HCT116 (cell line): ENCODE measurements around the gene SLC27A3. TPM values are rescaled to one million over a fixed set of nuclear protein-coding genes. Genes with fewer than 3 reads are reported as not detected.

ENCODE experiments used
- ATAC-seq: fragments of 200-7000 bp; cut with Tn5 transposase; 2 replicates; pipeline ENCODE4 v1.9.1; 2020; ENCODE audit warnings: mild to moderate bottlenecking, moderate library complexity
- BruUV-seq: library from RNA; stranded (reverse); fragments of 400-500 nt; replicated peaks from 2 replicates; lab custom pipeline; 2021; lab: Mats Ljungman, UMichigan
- CTCF ChIA-PET: fragments of 300-600 bp; sonication (Branson Sonifier 250); formaldehyde crosslinking; loops from one replicate; lab custom pipeline; 2021; ENCODE audit warnings: antibody characterized with exemption; lab: Charles Lee
- POLR2A ChIA-PET: fragments of 300-600, 350-600 bp; sonication (Branson Sonifier 250); formaldehyde crosslinking; loops from one replicate; lab custom pipeline; 2021; ENCODE audit warnings: antibody characterized with exemption; lab: Charles Lee
- RAD21 ChIA-PET, 2 experiments: fragments of 300-600 bp; sonication (Branson Sonifier 250); formaldehyde crosslinking; loops; one replicate each; lab custom pipeline; 2023; ENCODE audit warnings: low total read pairs in 2 of 2; ENCODE audit not compliant: uncharacterized antibody in 2 of 2, unreplicated experiment in 2 of 2, low non-redundant PET in 1 of 2; lab: Charles Lee
- DNase-seq: peaks from one replicate; pipeline ENCODE4 v3.0.0-alpha.2; 2010; ENCODE audit warnings: low read depth, low spot score
- H2AFZ ChIP-seq: fragments of 200-600 bp; shearing (Covaris generic), sonication (generic); 2 replicates; pipeline ENCODE4 v1.6.1; 2017; ENCODE audit warnings: low read depth, mixed run types, mixed read lengths, antibody characterized with exemption, low read length; ENCODE audit not compliant: poor library complexity, severe bottlenecking
- H3K27ac ChIP-seq: 2 replicates; pipeline ENCODE4 v1.5.1; 2012; ENCODE audit warnings: low read depth, low read length
- H3K27me3 ChIP-seq: fragments of 200-600 bp; sonication (generic); 2 replicates; pipeline ENCODE4 v1.6.1; 2016; ENCODE audit warnings: mixed run types, low read length, mixed read lengths; ENCODE audit not compliant: insufficient read depth
- H3K36me3 ChIP-seq, 2 experiments: fragments of 200-500 bp in 1 of 2; fragments of 200-600 bp in 1 of 2; sonication (Bioruptor generic) in 1 of 2; sonication (generic) in 1 of 2; 2 replicates each; pipeline versions ENCODE4 v1.5.1 to v1.6.1; 2014 to 2016; ENCODE audit warnings: low read length in 2 of 2, inconsistent platforms in 1 of 2, mixed read lengths in 1 of 2, mixed run types in 1 of 2; ENCODE audit not compliant: insufficient read depth in 2 of 2, control insufficient read depth in 1 of 2
- H3K4me1 ChIP-seq, 2 experiments: fragments of 200-600 bp in 1 of 2; sonication (generic) in 1 of 2; 2 replicates each; pipeline versions ENCODE4 v1.5.1 to v1.6.1; 2012 to 2017; ENCODE audit warnings: low read length in 2 of 2, inconsistent platforms in 1 of 2, mild to moderate bottlenecking in 1 of 2, mixed read lengths in 1 of 2, mixed run types in 1 of 2, moderate library complexity in 1 of 2; ENCODE audit not compliant: insufficient read depth in 2 of 2, control insufficient read depth in 1 of 2
- H3K4me2 ChIP-seq: fragments of 200-600 bp; sonication (generic); 2 replicates; pipeline ENCODE4 v1.6.1; 2017; ENCODE audit warnings: mixed run types, low read length, mixed read lengths
- H3K4me3 ChIP-seq, 2 experiments: fragments of 200-600 bp in 1 of 2; sonication (generic) in 1 of 2; replicated peaks in 1 of 2; 2 replicates each; pipeline ENCODE4 v1.5.1; 2011 to 2016; ENCODE audit warnings: low read length in 2 of 2, control low read depth in 1 of 2, low read depth in 1 of 2, mild to moderate bottlenecking in 1 of 2, mixed read lengths in 1 of 2, mixed run types in 1 of 2
- H3K79me2 ChIP-seq: fragments of 200-600 bp; sonication (generic); 2 replicates; pipeline ENCODE4 v1.6.1; 2017; ENCODE audit warnings: mild to moderate bottlenecking, mixed run types, low read length, moderate library complexity, mixed read lengths; ENCODE audit not compliant: insufficient read depth
- H3K9ac ChIP-seq: fragments of 200-600 bp; sonication (generic); 2 replicates; pipeline ENCODE4 v1.6.1; 2016; ENCODE audit warnings: low read length, mixed read lengths
- H3K9me2 ChIP-seq: fragments of 200-600 bp; sonication (generic), shearing (Covaris generic); 2 replicates; pipeline ENCODE4 v1.6.1; 2017; ENCODE audit warnings: mixed run types, mild to moderate bottlenecking, moderate library complexity; ENCODE audit not compliant: insufficient read depth
- H3K9me3 ChIP-seq, 2 experiments: fragments of 200-500 bp in 1 of 2; fragments of 200-600 bp in 1 of 2; sonication (Bioruptor generic) in 1 of 2; sonication (generic) in 1 of 2; 2 replicates each; pipeline ENCODE4 v1.6.1; 2014 to 2017; ENCODE audit warnings: low read length in 2 of 2, mixed read lengths in 2 of 2, inconsistent platforms in 1 of 2, low read depth in 1 of 2, mild to moderate bottlenecking in 1 of 2, mixed run types in 1 of 2, moderate library complexity in 1 of 2; ENCODE audit not compliant: control insufficient read depth in 1 of 2, insufficient read depth in 1 of 2
- H4K20me1 ChIP-seq: fragments of 200-600 bp; sonication (generic), shearing (Covaris generic); 2 replicates; pipeline ENCODE4 v1.6.1; 2017; ENCODE audit warnings: mixed run types, mild to moderate bottlenecking, moderate library complexity; ENCODE audit not compliant: insufficient read depth
- CEBPB ChIP-seq: IDR thresholded peaks from 2 replicates; pipeline ENCODE4 v1.6.1; 2012; ENCODE audit warnings: low read depth
- ELF1 ChIP-seq: IDR thresholded peaks from 2 replicates; pipeline ENCODE4 v1.6.1; 2012; ENCODE audit warnings: low read depth, borderline replicate concordance
- EZH2phosphoT487 ChIP-seq: fragments of 200-600 bp; IDR thresholded peaks from 2 replicates; pipeline ENCODE4 v1.6.1; 2018; ENCODE audit warnings: antibody characterized with exemption, borderline replicate concordance
- JUND ChIP-seq: IDR thresholded peaks from 2 replicates; pipeline ENCODE4 v1.6.1; 2012
- RAD21 ChIP-seq: IDR thresholded peaks from 2 replicates; pipeline ENCODE4 v1.6.1; 2012; ENCODE audit warnings: low read depth, mild to moderate bottlenecking
- SRF ChIP-seq: IDR thresholded peaks from 2 replicates; pipeline ENCODE4 v1.6.1; 2012; ENCODE audit warnings: low read depth
- TCF7L2 ChIP-seq: IDR thresholded peaks from 2 replicates; pipeline ENCODE4 v1.7.0; 2011; ENCODE audit warnings: borderline replicate concordance, inconsistent platforms; ENCODE audit not compliant: insufficient read depth, insufficient read length; ENCODE audit errors: extremely low read depth
- ZFX ChIP-seq: fragments of 450-650 bp; IDR thresholded peaks from 2 replicates; pipeline ENCODE4 v1.6.1; 2017
- intact Hi-C: fragments of 100-400 bp; cut with micrococcal nuclease; formaldehyde crosslinking; loops from 2 replicates; pipeline ENCODE4 v1.10.0; 2022
- total RNA-seq: library from RNA; stranded (reverse); gene quantifications from one replicate; pipeline ENCODE4 v1.2.1, GENCODE V29; 2021; ENCODE audit not compliant: unreplicated experiment
- TF ChIP-seq, protein P1 (sequence below): IDR thresholded peaks from 2 replicates; pipeline ENCODE4 v1.6.1; 2012
- TF ChIP-seq, protein P2 (sequence below): IDR thresholded peaks from 2 replicates; pipeline ENCODE4 v1.6.1; 2012
- TF ChIP-seq, protein P3 (sequence below), 3 experiments: fragments of 200-600 bp in 1 of 3; sonication (generic) in 1 of 3; IDR thresholded peaks in 2 of 3; conservative IDR thresholded peaks in 1 of 3; 2 replicates each; pipeline ENCODE4 v1.5.1; 2012 to 2017; ENCODE audit warnings: low read depth in 2 of 3, low read length in 2 of 3, antibody characterized with exemption in 1 of 3, borderline replicate concordance in 1 of 3, control low read depth in 1 of 3, mild to moderate bottlenecking in 1 of 3, mixed read lengths in 1 of 3, mixed run types in 1 of 3, moderate library complexity in 1 of 3; ENCODE audit not compliant: insufficient read depth in 1 of 3

Gene SLC27A3
- total RNA-seq, 1 experiment from 2014 or later = 14.3 TPM

DNA sequence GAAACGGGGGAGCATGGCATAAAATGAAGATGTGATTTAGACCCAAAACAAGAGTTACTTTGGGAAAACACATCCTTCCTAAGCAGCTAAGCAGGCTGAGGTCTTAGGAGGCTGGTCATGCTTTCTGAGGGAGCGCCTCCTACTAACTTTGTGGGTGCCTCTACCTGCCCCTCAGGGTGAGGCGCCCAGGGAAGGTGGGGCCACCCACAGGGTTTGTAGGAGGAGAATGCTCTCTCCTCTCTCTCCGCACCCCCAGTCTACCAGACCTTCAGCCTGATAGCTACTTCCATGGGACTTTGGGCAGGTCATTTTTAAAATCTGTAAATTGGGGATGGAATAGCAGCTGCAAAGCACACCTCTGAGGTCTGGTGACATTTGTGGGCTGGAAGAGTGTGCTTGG lies 23.8 kb downstream of the SLC27A3 start:
- Histone ChIP-seq H3K9me2 (no peaks in the 10 kb centered on the region), H3K27ac (no peak overlapping the region), H3K9ac (no peak overlapping the region), H3K27me3 (no peaks in the 10 kb centered on the region), H3K79me2 (no peaks in the 10 kb centered on the region), H3K4me2 (no peak overlapping the region), H3K4me1 (no peaks in the 10 kb centered on the region), H2AFZ (no peak overlapping the region), H3K9me3 (no peaks in the 10 kb centered on the region), H3K36me3 (no peaks in the 10 kb centered on the region), H3K4me3 (no peak overlapping the region), H4K20me1 (no peaks in the 10 kb centered on the region)
- ChIA-PET RAD21 (interaction anchor here in 1 of 2 experiments (1.0 kb wide), 1 partner anchor 148 kb away, joined by 3 read pairs; the partner anchor contains the start of gene DENND4B), POLR2A (interaction anchor here (1.6 kb wide), 1 partner anchor 191 kb away, joined by 5 read pairs; no protein-coding TSS in a partner anchor), CTCF (interaction anchor here (1.7 kb wide), 1 partner anchor 168 kb away, joined by 4 read pairs; the partner anchor contains the start of gene CREB3L4)
- intact Hi-C loops = loop anchor here (5.0 kb wide), 1 partner anchor 168 kb away; the partner anchor contains the start of gene CREB3L4
- ATAC-seq (no peak), DNase-seq (no peak)
- no TSS peak for BruUV-seq
- TF ChIP-seq SRF (no peak), TCF7L2 (no peak), CEBPB (no peak), ZFX (no peak), RAD21 (no peak), EZH2phosphoT487 (no peak), ELF1 (no peak), JUND (no peak)
- TF ChIP-seq, protein P1, sequence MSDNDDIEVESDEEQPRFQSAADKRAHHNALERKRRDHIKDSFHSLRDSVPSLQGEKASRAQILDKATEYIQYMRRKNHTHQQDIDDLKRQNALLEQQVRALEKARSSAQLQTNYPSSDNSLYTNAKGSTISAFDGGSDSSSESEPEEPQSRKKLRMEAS = no peak
- TF ChIP-seq, protein P2, sequence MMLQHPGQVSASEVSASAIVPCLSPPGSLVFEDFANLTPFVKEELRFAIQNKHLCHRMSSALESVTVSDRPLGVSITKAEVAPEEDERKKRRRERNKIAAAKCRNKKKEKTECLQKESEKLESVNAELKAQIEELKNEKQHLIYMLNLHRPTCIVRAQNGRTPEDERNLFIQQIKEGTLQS = no peak
- TF ChIP-seq, protein P3, sequence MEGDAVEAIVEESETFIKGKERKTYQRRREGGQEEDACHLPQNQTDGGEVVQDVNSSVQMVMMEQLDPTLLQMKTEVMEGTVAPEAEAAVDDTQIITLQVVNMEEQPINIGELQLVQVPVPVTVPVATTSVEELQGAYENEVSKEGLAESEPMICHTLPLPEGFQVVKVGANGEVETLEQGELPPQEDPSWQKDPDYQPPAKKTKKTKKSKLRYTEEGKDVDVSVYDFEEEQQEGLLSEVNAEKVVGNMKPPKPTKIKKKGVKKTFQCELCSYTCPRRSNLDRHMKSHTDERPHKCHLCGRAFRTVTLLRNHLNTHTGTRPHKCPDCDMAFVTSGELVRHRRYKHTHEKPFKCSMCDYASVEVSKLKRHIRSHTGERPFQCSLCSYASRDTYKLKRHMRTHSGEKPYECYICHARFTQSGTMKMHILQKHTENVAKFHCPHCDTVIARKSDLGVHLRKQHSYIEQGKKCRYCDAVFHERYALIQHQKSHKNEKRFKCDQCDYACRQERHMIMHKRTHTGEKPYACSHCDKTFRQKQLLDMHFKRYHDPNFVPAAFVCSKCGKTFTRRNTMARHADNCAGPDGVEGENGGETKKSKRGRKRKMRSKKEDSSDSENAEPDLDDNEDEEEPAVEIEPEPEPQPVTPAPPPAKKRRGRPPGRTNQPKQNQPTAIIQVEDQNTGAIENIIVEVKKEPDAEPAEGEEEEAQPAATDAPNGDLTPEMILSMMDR (IDR thresholded peaks at IDR 0.05 in 2 of 3, conservative IDR thresholded peaks at IDR 0.05 in 1 of 3; ENCODE audit: borderline replicate concordance in 1 of 3, insufficient read depth in 1 of 3, low read depth in 2 of 3, low read length in 2 of 3) = no peak
